GM19351 (cell line): ENCODE data around the gene ZNF385D.

Experiments used
- ATAC-seq: cut with Tn5 transposase; IDR thresholded peaks from one replicate; pipeline ENCODE4 v1.9.1; 2021; ENCODE audit warnings: mild to moderate bottlenecking, moderate library complexity; ENCODE audit not compliant: unreplicated experiment

Gene ZNF385D

GRCh38 chr3:21682206-21682605 lies 68.8 kb downstream of the ZNF385D start:
- ATAC-seq: no peak

- no peak for ATAC-seq
These were observed 77.6 kb downstream of the ZNF385D start for GRCh38 chr3:21673393-21673792.

- ATAC-seq: no peak
These were observed 78.7 kb downstream of the ZNF385D start for GRCh38 chr3:21672303-21672702.

- ATAC-seq: no peak
These were observed 80.6 kb downstream of the ZNF385D start for GRCh38 chr3:21670386-21670785.

GRCh38 chr3:21668012-21668411 lies 83.0 kb downstream of the ZNF385D start:
- ATAC-seq: no peak

- no peak for ATAC-seq
These were observed 85.4 kb downstream of the ZNF385D start for GRCh38 chr3:21665444-21666100.

GRCh38 chr3:21664996-21665395 lies 86.0 kb downstream of the ZNF385D start:
- no peak for ATAC-seq

GRCh38 chr3:21662403-21662802 lies 88.6 kb downstream of the ZNF385D start:
- no peak for ATAC-seq

GRCh38 chr3:21654662-21655061 lies 96.3 kb downstream of the ZNF385D start:
- no peak for ATAC-seq

- ATAC-seq: no peak
These were observed 96.8 kb downstream of the ZNF385D start for GRCh38 chr3:21654241-21654640.

- no peak for ATAC-seq
These were observed 101.5 kb downstream of the ZNF385D start for GRCh38 chr3:21649519-21649918.

GRCh38 chr3:21647961-21648360 lies 103.0 kb downstream of the ZNF385D start:
- no peak for ATAC-seq

GRCh38 chr3:21645121-21645897 lies 105.7 kb downstream of the ZNF385D start:
- ATAC-seq: no peak

- ATAC-seq: no peak
These were observed 106.7 kb downstream of the ZNF385D start for GRCh38 chr3:21644268-21644667.

- no peak for ATAC-seq
These were observed 107.3 kb downstream of the ZNF385D start for GRCh38 chr3:21643752-21644151.

GRCh38 chr3:21642433-21642832 lies 108.6 kb downstream of the ZNF385D start:
- no peak for ATAC-seq

- ATAC-seq: no peak
These were observed 109.1 kb downstream of the ZNF385D start for GRCh38 chr3:21641959-21642358.

- no peak for ATAC-seq
These were observed 112.5 kb downstream of the ZNF385D start for GRCh38 chr3:21638488-21638887.

GRCh38 chr3:21634112-21634511 lies 116.9 kb downstream of the ZNF385D start:
- ATAC-seq: no peak

- no peak for ATAC-seq
These were observed 126.5 kb downstream of the ZNF385D start for GRCh38 chr3:21624524-21624923.

GRCh38 chr3:21621181-21621651 lies 129.8 kb downstream of the ZNF385D start:
- no peak for ATAC-seq

- ATAC-seq: no peak
These were observed 130.4 kb downstream of the ZNF385D start for GRCh38 chr3:21620511-21621155.
